Measurements from ENCODE around the gene MTTP.

The MTTP gene

DNA sequence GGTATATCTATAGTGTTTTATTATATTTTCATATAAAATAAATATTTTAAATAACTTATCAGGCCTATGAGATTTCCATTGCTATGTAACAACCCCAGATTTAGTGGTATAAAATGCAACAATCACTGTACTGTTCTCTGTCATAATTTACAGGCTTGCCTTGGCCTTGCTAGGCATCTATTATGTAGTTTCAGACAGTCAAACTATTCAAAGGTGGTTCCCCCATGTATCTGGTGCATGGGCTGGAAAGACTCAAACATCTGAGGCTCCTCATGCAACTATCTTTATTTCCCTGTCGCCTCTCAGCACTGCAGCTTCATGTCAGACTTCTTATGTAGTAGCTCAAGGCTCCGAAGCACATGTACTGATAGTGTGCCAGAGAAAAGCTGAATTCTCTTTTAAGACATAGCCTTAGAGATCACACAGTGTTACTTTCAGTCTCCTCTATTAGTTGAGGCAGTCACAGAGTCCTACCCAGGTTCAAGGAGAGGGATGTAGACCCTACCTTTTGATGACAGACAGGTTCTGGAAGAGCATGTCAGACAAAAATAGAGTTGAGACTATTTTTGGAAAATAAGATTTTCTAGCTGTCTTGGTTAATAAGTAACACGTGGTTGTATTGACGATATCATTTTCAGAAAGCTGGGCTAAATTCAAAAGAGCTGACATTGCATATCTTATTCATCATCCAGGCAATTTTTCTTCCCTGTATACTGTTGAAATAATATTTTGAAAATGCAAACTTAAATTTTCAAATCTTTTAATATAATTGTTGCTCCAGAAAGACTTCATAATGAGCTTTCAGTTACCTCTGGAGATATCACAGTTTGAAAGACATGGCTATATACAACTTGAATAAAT, 19.4 kb downstream of the MTTP start:
- no peak for DNase-seq (ENCODE audit: low read depth)

DNA sequence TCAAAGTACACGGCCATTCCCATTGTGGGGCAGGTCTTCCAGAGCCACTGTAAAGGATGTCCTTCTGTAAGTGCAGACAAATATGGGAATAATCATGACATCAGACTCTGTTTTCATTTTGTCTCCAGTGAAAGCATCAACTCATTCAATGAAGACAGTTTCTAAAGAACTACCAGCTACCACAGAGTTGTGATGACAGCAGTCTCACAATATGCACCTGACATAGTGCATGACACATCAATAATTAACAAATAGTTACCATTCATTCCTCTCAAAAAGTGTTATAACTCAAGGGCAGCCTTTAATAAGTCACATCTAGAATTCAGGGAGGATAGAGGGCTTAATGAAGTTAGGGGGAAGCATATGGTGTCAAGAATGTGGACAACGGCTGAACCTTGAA, 20.2 kb downstream of the MTTP start:
- DNase-seq (ENCODE audit: low read depth) = no peak

DNA sequence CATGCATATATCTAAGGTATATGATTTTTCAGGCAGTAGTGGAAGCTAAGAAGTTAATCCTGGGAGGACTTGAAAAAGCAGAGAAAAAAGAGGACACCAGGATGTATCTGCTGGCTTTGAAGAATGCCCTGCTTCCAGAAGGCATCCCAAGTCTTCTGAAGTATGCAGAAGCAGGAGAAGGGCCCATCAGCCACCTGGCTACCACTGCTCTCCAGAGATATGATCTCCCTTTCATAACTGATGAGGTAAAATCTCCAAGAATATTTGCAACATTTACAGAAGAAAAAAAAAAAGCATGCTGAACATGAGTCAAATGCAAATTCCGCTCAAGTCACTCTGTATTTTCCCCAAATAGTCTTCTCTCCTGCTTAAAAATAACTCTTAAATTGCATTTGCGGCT, 32.1 kb downstream of the MTTP start:
- no peak for DNase-seq (ENCODE audit: low read depth)

DNA sequence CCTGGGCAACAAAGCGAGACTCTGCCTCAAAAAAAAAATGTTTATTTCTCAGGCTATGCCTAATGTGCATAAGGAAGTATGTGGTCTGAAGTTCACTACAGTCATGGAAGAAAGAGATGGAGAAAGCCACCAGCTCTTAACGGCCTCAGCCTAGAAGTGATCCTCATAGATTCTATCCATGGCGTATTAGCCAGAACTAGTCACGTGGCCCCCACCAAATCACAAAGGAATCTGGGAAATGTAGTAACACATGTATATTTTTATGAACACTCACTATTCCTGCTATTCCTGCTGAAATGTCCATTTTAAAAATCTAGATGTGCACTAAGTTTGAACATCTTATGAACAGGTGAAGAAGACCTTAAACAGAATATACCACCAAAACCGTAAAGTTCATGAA, 33.8 kb downstream of the MTTP start:
- no peak for DNase-seq (ENCODE audit: low read depth)

DNA sequence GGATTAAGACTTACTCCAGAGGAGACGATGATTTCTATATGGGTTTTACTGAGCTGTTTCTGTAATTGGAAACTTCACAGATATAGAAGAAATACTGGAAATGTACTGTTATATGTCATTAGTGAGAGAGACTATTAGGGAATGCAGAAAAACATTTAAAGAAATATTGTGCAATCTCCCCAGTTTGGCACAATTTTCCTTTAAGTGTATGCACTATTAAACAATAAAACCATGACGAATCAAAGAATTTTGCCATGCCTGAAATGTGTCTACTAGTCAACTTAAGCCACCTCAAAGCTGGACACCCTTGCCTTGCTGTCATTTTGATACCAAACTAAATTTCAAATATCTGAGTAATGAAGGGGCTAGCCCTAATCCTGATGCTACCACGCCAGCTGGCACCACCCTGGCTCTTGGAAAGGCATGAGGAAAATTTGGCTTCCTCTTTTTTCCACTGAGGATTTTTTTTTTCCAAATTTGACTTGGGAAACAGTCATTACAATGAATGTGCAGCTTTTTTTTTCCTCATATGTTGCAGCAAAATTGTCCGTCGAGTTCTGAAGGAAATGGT, 36.1 kb downstream of the MTTP start:
- no peak for DNase-seq (ENCODE audit: low read depth)

DNA sequence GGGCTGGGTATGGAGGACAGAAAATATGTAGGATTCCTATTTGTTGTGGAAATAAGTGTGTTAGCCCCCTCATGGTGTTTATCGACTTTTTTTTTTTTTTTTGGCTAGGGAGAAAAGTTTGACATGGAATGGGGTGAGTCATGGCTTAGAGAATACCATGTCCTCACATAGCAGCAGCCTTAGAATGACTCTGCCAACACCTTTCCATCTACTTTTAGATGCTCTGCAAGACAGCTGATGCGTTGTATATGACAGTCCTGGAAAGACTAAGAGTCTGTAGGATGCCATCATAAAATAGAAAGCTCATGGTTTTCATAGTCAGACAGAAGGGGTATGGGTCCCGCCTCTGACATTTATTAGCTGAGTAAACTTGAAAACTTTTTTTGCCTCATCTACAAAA, 37.7 kb downstream of the MTTP start:
- no peak for DNase-seq (ENCODE audit: low read depth)

DNA sequence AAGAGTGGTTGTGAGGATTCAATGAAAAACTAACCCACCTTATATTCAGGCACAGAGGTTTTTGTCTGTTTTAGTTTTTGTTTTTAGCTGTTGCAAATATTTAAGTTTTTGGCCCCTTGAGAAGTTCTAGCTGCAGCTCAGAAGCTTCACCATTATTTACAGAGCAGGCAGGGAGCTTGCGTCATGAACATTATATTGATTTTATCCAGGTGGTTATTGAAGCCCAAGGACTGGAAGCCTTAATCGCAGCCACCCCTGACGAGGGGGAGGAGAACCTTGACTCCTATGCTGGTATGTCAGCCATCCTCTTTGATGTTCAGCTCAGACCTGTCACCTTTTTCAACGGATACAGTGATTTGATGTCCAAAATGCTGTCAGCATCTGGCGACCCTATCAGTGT, 38.1 kb downstream of the MTTP start:
- DNase-seq (ENCODE audit: low read depth) = no peak

DNA sequence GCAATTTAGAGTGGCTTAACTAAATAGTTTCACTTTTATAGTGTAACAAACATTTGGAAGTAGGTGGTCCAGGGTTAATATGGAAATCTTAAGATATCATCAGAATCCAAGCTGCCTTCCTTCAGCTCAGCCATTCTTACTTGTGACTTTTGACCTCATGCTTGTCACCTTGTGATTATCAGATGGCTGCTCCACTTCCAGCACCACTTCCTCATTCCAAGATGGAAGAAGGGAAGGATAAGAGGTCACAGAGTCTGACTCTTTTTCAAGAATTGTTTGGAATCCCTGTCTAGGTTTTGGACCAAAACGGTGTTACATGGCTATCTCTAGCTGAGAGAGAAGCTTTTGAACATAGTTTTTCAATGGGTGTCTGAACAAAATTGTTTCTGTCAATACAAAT, 39.9 kb downstream of the MTTP start:
- no peak for DNase-seq (ENCODE audit: low read depth)

DNA sequence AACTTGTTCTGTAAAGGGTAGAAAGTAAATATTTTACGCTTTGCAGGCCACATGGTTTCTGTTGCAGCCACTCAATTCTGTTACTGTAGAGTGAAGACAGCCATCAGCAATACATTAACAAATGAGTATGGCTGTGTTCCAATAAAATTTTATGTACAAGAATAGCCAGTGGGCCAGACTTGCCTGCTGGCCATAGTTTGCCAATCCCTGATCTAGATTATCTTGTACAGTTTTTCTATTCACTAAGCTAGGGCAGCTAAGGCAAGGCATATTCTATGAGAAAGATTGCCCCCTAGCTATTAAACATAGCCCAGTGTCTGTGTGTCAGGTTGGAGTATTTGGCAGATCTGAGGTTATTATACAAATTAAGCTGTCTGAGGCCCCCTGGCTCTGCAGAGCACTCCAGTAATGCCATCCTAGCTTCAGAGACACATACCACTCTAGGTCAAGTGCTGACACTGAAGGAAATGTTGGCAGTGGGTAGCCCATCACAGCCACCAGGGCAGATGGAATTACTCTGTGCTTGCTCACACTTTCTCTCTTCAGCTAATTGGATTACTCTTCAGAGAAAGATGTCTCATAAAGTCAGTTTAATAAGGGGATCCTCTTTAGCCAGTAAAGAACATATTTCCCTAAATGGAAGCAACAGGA, 40.7 kb downstream of the MTTP start:
- no peak for DNase-seq (ENCODE audit: low read depth)

DNA sequence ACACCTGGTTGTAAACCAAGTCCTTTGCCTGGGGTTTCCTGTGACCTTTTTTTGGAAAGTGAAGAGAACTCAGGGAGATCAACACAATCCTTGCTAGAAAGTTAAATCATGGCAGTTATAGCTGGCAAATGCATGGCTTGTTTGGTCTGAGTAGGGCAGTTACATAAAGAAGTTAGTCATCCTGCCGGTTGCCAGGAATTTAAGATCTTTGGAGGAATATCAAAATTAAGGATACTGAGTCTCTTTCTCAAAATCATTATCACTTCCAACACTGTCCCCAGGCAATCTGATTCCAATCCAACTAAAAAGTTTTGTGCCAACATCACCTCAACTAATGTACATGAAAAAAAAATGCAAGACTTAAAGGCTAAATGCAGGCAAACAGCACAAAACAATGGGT, 42.8 kb downstream of the MTTP start:
- no peak for DNase-seq (ENCODE audit: low read depth)

DNA sequence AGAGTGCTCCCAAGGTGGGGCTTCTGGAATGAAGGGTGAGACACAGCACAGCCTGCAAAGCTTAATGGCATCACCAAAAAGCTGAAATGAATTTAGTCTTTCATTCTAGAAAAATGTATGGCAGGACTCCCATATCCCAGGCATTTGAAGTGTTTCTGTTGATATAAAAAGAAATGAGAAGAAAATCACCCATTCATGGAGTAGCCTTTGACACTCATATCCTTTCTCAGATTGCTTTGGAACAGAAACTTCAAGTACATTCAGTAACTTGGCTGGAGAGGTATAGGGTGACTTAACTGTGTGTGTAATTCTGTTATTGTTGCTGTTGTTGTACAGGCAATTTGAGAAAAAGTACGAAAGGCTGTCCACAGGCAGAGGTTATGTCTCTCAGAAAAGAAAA, 47.7 kb downstream of the MTTP start:
- DNase-seq (ENCODE audit: low read depth) = no peak

DNA sequence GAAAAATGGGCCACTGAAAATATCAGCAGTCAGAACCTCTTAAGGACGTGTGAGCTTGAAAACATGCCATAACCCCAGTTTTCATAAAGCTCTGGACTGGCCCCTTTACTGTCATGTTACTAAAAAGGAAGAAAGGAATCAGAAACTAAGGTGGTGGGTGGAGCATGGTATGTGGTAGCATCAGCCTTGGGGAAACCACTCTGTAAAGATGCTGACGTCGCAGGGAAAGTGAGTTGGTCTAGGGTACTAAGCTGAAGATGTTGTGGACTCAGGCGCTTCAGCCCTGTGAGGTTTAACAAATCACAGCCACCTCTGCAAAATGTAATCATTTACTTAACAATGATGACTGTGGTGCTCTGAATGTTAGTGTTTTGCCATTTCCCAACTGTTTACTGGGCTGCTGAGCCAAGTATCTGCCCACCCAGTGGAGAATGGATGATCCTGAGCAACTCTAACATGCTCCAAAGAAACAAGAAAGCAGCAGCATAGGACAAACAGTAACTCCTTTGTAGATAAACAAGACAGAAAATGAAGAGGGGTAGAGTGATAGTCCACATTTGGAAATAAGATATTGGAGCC, 49.6 kb downstream of the MTTP start:
- no peak for DNase-seq (ENCODE audit: low read depth)

DNA sequence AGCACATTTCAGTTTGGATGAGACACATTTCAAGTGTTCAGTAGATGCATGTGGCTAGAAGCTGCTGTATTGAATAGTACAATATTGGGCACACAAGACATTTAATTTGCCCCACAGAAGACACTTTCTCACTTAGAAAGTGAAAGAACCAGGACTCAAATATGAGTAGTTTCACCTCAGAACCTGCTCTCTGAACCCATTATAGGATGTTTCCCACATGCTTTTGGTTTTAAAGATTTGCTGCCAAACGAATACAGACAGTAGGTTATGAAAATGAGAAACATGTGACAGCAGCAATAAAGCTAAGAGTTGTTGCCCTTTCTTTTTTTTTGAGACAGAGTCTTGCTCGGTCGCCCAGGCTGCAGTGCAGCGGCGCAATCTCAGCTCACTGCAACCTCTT, 50.7 kb downstream of the MTTP start:
- DNase-seq (ENCODE audit: low read depth) = no peak

DNA sequence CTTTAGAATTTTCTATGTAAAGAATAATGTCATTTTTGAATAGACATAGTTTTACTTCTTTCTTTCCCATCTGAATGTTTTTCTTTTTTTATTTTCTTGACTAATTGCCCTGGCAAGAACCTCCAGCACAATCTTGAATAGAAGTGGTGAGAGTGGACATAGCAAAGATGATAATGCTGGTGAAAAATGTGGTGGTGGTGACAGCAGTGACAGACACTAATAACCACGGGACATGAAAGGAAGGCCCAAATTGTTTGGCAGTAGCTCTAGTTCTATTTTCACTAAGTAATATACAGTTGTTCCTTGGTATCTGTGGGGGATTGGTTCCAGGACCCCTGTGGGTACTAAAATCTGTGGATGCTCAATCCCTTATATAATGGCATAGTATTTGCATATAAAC, 53.4 kb downstream of the MTTP start:
- DNase-seq (ENCODE audit: low read depth) = no peak

DNA sequence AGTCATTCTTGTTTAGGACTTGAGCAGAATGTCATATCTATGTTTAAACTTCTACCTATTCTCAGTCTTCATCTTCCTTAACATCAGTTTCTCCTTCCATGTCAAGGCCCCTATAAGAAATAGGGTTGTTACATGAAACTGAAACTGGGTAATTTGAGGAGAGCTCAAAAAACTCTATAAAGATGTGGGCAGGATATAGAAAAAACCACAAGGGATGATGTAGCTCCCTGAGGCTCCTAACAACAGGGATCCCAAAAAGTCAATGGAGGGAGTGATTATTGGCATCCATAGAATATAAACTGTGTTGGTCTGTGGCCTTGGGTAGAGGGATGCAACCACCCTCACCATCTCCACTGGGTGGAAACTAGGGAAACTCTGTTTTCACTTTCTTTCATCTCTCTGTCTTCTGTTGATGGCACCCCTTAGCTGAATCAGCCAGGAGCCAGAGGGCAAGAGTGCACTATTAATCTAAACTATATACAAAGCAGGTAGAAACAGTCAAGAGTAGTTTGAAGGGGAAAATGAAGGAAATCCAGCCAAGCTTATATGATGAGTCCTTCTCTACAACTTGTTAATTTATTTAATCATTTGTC, 55.4 kb downstream of the MTTP start:
- DNase-seq (ENCODE audit: low read depth) = no peak

DNA sequence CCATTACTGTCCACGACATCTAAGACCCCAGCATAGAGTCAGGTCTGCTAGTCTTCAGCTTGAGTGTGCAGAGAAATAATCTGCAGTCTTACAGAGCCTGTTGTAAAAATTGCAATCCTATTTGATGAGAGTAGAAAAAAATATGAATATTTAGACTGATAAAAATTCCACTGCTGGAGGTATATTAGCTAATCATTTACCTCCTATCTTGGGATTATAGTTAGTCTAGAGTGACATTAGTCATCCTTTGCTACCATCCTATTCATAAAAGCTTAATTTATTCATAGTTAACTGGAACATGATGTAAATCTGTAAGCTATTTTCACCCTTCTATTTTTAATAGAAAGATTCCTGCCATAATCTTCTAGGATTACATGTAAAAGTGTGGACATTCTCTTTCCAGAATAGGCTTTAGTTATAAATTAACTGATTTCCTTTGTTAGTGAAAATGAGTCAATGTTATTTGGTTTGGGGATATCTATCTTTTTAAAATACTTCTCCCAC, 56.3 kb downstream of the MTTP start:
- no peak for DNase-seq (ENCODE audit: low read depth)

DNA sequence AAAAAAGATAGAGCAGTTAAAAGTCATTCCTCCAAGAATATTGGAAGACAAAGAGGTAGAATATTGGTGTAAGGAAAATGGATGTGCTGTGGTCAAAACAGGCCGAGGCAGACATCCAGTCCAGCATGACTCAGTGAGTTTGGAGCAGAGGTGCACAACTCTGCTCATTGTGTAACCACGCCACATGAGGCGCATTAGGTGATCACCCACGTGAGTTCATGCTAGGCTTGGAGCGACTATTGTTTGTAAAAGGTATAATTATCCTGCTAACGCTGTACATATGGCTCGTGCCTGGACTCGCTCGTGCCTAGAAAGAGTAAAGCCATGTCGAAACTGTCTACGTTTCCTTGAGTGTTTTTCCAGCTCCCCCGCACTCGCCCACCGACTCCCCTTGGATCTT, 59.1 kb downstream of the MTTP start:
- no peak for DNase-seq (ENCODE audit: low read depth)

DNA sequence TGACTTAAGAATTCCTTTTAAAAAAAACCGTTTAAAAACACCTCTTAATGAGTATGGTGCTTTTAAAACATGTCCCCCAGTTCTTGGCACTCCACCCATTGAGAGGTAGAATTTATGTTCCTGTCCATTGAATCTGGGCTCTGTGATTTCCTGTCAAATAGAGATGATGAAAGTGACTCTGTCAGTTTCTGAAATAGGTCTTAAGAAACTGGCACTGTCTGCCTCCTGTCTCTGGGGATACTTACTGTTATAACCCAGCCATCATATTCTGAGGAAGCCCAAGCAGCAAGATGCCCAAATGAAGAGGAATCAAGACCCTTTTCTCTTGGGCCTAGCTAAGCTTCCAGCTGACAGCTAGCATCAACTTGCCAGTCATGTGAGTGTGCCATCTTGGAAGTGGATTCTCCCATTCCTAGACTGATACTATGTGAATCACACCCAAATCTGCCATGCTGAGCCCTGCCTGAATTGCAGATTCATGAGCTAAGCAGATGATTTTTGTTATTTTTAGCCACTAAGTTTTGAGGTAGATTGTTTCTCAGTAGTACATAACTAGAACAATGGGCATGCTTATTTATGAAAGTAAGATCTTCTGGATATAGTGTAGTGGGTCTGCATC, 60.2 kb downstream of the MTTP start:
- DNase-seq (ENCODE audit: low read depth) = no peak

DNA sequence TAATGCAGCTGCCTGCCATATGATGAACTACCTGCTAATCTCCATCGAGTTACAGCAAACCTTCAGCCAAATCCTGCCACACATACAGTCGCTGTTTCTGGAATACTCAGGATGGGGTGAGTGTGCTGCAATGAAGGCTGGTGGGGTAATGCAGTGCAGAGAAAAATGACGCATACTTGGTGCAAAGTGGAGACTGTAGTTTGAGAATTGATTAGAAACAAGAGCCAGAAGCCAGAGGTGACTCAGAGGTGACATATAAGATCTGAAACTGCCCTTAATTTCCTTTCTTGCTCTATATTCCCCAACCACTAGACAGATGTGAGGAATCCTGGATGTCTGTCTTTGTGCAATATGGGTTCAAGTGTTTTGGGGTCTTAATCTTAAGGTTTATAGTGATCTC, 61.0 kb downstream of the MTTP start:
- DNase-seq (ENCODE audit: low read depth) = no peak

DNA sequence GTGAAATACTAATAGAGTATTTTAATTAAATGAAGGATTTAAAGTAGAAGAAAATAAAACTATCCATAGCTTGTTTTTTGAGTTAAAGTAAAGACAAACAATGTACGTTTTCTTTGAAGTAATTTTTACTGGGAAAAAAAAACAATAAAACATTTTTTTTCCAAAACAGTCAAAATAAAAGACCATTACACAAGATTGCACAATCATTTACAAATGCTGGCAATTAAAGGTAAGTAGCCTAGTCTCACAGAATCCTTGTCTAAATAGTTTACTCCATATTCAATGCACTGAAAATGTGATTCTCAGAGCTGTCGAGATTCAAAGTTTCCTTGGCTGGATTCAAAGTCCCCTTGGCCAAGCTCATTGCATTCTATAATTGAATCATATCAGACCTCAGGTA, 61.8 kb downstream of the MTTP start:
- DNase-seq (ENCODE audit: low read depth) = no peak

DNA sequence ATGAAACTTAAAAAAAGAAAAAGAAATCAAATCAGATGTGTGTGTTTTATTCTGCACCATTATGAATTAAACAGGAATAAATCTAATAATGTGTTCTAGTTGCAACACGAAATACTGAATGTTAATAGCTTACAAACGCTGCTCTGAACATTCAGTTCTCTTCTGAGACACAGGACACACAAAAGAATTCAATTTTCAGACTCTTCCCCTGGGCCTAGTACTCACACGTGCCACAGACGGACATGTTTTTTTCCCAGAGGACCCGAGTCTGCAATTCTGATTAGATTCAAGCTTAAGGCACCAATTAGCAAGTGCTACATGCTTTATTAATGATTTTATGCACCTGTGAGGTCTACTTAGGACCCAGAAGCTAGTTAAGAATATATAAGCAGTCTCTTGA, 62.5 kb downstream of the MTTP start:
- DNase-seq (ENCODE audit: low read depth) = no peak

DNA sequence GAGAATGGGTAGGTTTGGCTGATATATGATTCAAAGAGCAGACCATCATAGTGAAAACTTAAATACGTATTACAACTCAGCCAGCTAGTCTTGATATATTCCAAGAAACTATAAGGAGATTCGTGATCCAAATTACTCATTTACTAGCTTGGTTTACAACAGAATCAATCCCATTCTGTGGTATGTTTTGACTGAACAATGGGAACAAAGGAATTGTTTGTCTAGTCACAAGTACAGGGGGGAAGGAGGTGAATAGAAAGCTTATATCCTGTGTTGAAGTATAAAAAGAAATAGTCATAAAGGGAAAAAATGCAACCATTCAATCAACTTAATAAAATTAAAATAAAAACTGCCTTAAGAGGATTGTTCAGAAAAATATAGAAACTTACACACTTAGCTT, 66.1 kb downstream of the MTTP start:
- no peak for DNase-seq (ENCODE audit: low read depth)
